HepG2 (cell line): ENCODE results near the gene KLF6. TPM values are rescaled to one million over a fixed set of nuclear protein-coding genes. Genes with fewer than 3 reads are reported as not detected.
A peak's percentile ranks its signal among the peaks of the same experiment; 100 is the strongest.

Experiments
- ARNT ChIP-seq: fragments of 450-650 bp; IDR thresholded peaks from 2 replicates; pipeline ENCODE4 v1.6.1; 2017
- FOXA1 ChIP-seq, 2 experiments: fragments of 450-650 bp in 1 of 2; sonication (generic) in 1 of 2; formaldehyde crosslinking in 1 of 2; IDR thresholded peaks; 2 replicates each; pipeline versions ENCODE4 v1.4.0 to v1.6.1; 2016 to 2020; ENCODE audit warnings: missing genetic modification reagents in 1 of 2
- FOXC1 ChIP-seq: sonication (generic); formaldehyde crosslinking; IDR thresholded peaks from 2 replicates; pipeline ENCODE4 v1.8.0; 2022; ENCODE audit warnings: mild to moderate bottlenecking, missing genetic modification reagents, borderline replicate concordance
- KLF6 ChIP-seq: IDR thresholded peaks from 2 replicates; pipeline ENCODE4 v1.8.0; 2016; ENCODE audit warnings: missing biosample characterization, missing genetic modification reagents
- PHF8 ChIP-seq: sonication (generic); formaldehyde crosslinking; IDR thresholded peaks from 2 replicates; pipeline ENCODE4 v1.5.0; 2020; ENCODE audit warnings: missing genetic modification reagents
- POLR2A ChIP-seq, 2 experiments: IDR thresholded peaks; 2 replicates each; pipeline ENCODE4 v1.6.1; 2011; ENCODE audit warnings: low read depth in 2 of 2, low read length in 2 of 2, mild to moderate bottlenecking in 1 of 2, moderate library complexity in 1 of 2; ENCODE audit not compliant: insufficient read depth in 1 of 2
- REL ChIP-seq: sonication (generic); formaldehyde crosslinking; conservative IDR thresholded peaks from 2 replicates; pipeline ENCODE4 v1.8.0; 2022; ENCODE audit warnings: mild to moderate bottlenecking, missing genetic modification reagents, moderate library complexity
- SMC3 ChIP-seq: IDR thresholded peaks from 2 replicates; pipeline ENCODE4 v1.6.1; 2011; ENCODE audit warnings: low read length, improper control_type of control experiment
- SOX6 ChIP-seq, 2 experiments: fragments of 450-650 bp in 1 of 2; sonication (generic) in 1 of 2; formaldehyde crosslinking in 1 of 2; IDR thresholded peaks; 2 replicates each; pipeline versions ENCODE4 v1.4.0 to v1.6.1; 2017 to 2020; ENCODE audit warnings: antibody characterized with exemption in 1 of 2, mild to moderate bottlenecking in 1 of 2, missing genetic modification reagents in 1 of 2
- SPEN ChIP-seq: sonication (generic); formaldehyde crosslinking; IDR thresholded peaks from 2 replicates; pipeline ENCODE4 v1.5.1; 2020; ENCODE audit warnings: low read depth, mild to moderate bottlenecking, missing genetic modification reagents
- TAF1 ChIP-seq: sonication (generic); formaldehyde crosslinking; IDR thresholded peaks from 2 replicates; pipeline ENCODE4 v1.4.0; 2020; ENCODE audit warnings: missing genetic modification reagents
- TCF12 ChIP-seq, 2 experiments: fragments of 450-650 bp in 1 of 2; sonication (generic) in 1 of 2; formaldehyde crosslinking in 1 of 2; IDR thresholded peaks; 2 replicates each; pipeline versions ENCODE4 v1.6.1 to v1.8.0; 2017 to 2022; ENCODE audit warnings: antibody characterized with exemption in 1 of 2, mild to moderate bottlenecking in 1 of 2, missing genetic modification reagents in 1 of 2, moderate library complexity in 1 of 2
- XRCC5 ChIP-seq: fragments of 200-400 bp; formaldehyde crosslinking; optimal IDR thresholded peaks from 2 replicates; pipeline ENCODE3; 2017; ENCODE audit warnings: mild to moderate bottlenecking, low read length
- ZBTB21 ChIP-seq: sonication (generic); formaldehyde crosslinking; IDR thresholded peaks from 2 replicates; pipeline ENCODE4 v1.4.0; 2020; ENCODE audit warnings: missing genetic modification reagents
- ZNF296 ChIP-seq: sonication (generic); formaldehyde crosslinking; conservative IDR thresholded peaks from 2 replicates; pipeline ENCODE4 v1.5.0; 2020; ENCODE audit warnings: mild to moderate bottlenecking, missing genetic modification reagents
- ZNF616 ChIP-seq: sonication (generic); formaldehyde crosslinking; IDR thresholded peaks from 2 replicates; pipeline ENCODE4 v1.5.0; 2020; ENCODE audit warnings: low read depth, mild to moderate bottlenecking, missing genetic modification reagents
- ZNF652 ChIP-seq: IDR thresholded peaks from 2 replicates; pipeline ENCODE4 v1.6.1; 2016; ENCODE audit warnings: low read depth, borderline replicate concordance
- ZNF850 ChIP-seq: sonication (generic); formaldehyde crosslinking; conservative IDR thresholded peaks from 2 replicates; pipeline ENCODE4 v1.9.0; 2021; ENCODE audit warnings: mild to moderate bottlenecking, missing genetic modification reagents
- ZSCAN22 ChIP-seq: sonication (generic); formaldehyde crosslinking; IDR thresholded peaks from 2 replicates; pipeline ENCODE4 v1.4.0; 2020; ENCODE audit warnings: mild to moderate bottlenecking, missing genetic modification reagents
- polyA plus RNA-seq, 8 experiments: library from polyadenylated mRNA; depleted of rRNA in 3 of 8; stranded (reverse) in 7 of 8; unstranded in 1 of 8; fragments of >200 nt; fragmentation: Illumina TruSeq in 4 of 8; extraction: Trizol in 4 of 8; gene quantifications; 2 replicates each; pipeline versions ENCODE4 v1.2.1 to v1.2.3, GENCODE V29; 2011 to 2016; ENCODE audit warnings: low read depth in 4 of 8, missing spikeins in 1 of 8, mixed read lengths in 1 of 8; ENCODE audit not compliant: insufficient read depth in 1 of 8
- total RNA-seq, 5 experiments: library from RNA; depleted of rRNA; stranded (reverse); fragments of >200 nt; fragmentation: Illumina TruSeq; extraction: Trizol; gene quantifications; 2 replicates each; pipeline ENCODE4 v1.2.3, GENCODE V29; 2016; ENCODE audit warnings: low read depth in 1 of 5
- TF ChIP-seq, protein P1 (sequence below): sonication (generic); formaldehyde crosslinking; IDR thresholded peaks from 2 replicates; pipeline ENCODE4 v1.8.0; 2022; ENCODE audit warnings: mild to moderate bottlenecking, missing genetic modification reagents, borderline replicate concordance
- TF ChIP-seq, protein P2 (sequence below): sonication (generic); formaldehyde crosslinking; IDR thresholded peaks from 2 replicates; pipeline ENCODE4 v1.8.1; 2023; ENCODE audit warnings: mild to moderate bottlenecking, missing genetic modification reagents, borderline replicate concordance
- TF ChIP-seq, protein P3 (sequence below): sonication (generic); formaldehyde crosslinking; IDR thresholded peaks from 2 replicates; pipeline ENCODE4 v1.5.0; 2020; ENCODE audit warnings: missing genetic modification reagents
- TF ChIP-seq, protein P4 (sequence below): sonication (generic); formaldehyde crosslinking; IDR thresholded peaks from 2 replicates; pipeline ENCODE4 v1.4.0; 2020; ENCODE audit warnings: missing genetic modification reagents
- TF ChIP-seq, protein P5 (sequence below): IDR thresholded peaks from 2 replicates; pipeline ENCODE4 v1.6.1; 2016; ENCODE audit warnings: control low read depth

Gene KLF6
- total and polyA plus RNA-seq, 2 of the 13 experiments (the other 11 are each of a cell fraction or from before 2014, with no cell fraction given) = 27.0 to 71.9 TPM

DNA sequence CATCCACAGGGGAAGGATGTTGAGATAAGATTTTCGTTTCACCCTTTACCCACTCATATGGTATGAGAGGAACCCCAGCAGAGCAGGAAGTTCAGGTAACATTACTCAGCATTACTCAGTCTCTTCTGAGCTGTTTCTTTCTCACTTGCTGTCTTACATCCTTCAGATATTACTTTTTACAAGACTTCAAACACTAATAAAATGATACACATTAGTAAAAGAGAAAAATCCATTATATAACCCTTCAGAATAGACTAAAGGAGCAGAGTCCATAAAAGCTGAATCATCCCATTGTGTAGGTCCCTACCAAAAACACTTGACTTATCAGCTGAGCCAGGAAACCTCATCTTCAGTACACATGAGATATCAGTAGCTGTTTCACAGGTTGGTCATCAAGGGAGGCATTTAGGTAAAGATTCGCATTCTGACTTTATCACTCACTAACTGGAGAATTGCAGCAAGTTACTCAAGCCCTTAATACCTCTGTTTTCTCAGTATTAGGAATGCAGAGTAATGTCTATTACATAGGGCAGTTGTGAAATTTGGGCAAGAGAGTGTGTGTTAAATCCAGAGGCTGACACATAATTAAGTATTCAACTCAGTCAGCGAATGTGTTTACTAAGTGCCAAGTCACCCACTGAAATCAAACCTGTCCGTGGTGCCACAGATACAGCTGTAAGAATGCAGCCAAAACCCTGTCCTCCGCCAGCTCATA is 44.7 kb downstream of the KLF6 start (continued):
- TF ChIP-seq FOXC1 (CRISPR knock-in tag) (no peak), TAF1 (CRISPR knock-in tag) (no peak), POLR2A (IDR thresholded peaks at IDR 0.05; ENCODE audit: insufficient read depth in 1 of 2, low read depth in 2 of 2, low read length in 2 of 2) (no peak), ZNF296 (CRISPR knock-in tag) (no peak), SOX6 (IDR thresholded peaks at IDR 0.05) (no peak), SOX6 (CRISPR knock-in tag; IDR thresholded peaks at IDR 0.05) (peak; percentile 95), SPEN (CRISPR knock-in tag) (no peak), KLF6 (CRISPR knock-in tag) (0 out of 2 replicates have a peak, but pooled peaks have one; percentile 49), ZBTB21 (CRISPR knock-in tag) (no peak), ZSCAN22 (CRISPR knock-in tag) (no peak), REL (no peak), FOXA1 (IDR thresholded peaks at IDR 0.05) (no peak), FOXA1 (CRISPR knock-in tag; IDR thresholded peaks at IDR 0.05) (peak; percentile 94), ZNF850 (CRISPR knock-in tag) (no peak), XRCC5 (peak; percentile 14), PHF8 (CRISPR knock-in tag) (no peak), TCF12 (IDR thresholded peaks at IDR 0.05) (no peak), TCF12 (CRISPR knock-in tag; IDR thresholded peaks at IDR 0.05) (no peak), ZNF616 (CRISPR knock-in tag) (no peak), SMC3 (no peak), ARNT (no peak), ZNF652 (no peak)
- TF ChIP-seq, protein P1, sequence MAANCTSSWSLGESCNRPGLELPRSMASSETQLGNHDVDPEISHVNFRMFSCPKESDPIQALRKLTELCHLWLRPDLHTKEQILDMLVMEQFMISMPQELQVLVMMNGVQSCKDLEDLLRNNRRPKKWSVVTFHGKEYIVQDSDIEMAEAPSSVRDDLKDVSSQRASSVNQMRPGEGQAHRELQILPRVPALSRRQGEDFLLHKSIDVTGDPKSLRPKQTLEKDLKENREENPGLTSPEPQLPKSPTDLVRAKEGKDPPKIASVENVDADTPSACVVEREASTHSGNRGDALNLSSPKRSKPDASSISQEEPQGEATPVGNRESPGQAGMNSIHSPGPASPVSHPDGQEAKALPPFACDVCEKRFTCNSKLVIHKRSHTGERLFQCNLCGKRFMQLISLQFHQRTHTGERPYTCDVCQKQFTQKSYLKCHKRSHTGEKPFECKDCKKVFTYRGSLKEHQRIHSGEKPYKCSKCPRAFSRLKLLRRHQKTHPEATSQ (CRISPR knock-in tag) = no peak
- TF ChIP-seq, protein P2, sequence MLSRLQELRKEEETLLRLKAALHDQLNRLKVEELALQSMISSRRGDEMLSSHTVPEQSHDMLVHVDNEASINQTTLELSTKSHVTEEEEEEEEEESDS (CRISPR knock-in tag) = no peak
- TF ChIP-seq, protein P3, sequence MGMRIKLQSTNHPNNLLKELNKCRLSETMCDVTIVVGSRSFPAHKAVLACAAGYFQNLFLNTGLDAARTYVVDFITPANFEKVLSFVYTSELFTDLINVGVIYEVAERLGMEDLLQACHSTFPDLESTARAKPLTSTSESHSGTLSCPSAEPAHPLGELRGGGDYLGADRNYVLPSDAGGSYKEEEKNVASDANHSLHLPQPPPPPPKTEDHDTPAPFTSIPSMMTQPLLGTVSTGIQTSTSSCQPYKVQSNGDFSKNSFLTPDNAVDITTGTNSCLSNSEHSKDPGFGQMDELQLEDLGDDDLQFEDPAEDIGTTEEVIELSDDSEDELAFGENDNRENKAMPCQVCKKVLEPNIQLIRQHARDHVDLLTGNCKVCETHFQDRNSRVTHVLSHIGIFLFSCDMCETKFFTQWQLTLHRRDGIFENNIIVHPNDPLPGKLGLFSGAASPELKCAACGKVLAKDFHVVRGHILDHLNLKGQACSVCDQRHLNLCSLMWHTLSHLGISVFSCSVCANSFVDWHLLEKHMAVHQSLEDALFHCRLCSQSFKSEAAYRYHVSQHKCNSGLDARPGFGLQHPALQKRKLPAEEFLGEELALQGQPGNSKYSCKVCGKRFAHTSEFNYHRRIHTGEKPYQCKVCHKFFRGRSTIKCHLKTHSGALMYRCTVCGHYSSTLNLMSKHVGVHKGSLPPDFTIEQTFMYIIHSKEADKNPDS (CRISPR knock-in tag) = peak; percentile 98
- TF ChIP-seq, protein P4, sequence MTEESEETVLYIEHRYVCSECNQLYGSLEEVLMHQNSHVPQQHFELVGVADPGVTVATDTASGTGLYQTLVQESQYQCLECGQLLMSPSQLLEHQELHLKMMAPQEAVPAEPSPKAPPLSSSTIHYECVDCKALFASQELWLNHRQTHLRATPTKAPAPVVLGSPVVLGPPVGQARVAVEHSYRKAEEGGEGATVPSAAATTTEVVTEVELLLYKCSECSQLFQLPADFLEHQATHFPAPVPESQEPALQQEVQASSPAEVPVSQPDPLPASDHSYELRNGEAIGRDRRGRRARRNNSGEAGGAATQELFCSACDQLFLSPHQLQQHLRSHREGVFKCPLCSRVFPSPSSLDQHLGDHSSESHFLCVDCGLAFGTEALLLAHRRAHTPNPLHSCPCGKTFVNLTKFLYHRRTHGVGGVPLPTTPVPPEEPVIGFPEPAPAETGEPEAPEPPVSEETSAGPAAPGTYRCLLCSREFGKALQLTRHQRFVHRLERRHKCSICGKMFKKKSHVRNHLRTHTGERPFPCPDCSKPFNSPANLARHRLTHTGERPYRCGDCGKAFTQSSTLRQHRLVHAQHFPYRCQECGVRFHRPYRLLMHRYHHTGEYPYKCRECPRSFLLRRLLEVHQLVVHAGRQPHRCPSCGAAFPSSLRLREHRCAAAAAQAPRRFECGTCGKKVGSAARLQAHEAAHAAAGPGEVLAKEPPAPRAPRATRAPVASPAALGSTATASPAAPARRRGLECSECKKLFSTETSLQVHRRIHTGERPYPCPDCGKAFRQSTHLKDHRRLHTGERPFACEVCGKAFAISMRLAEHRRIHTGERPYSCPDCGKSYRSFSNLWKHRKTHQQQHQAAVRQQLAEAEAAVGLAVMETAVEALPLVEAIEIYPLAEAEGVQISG (CRISPR knock-in tag) = no peak
- TF ChIP-seq, protein P5, sequence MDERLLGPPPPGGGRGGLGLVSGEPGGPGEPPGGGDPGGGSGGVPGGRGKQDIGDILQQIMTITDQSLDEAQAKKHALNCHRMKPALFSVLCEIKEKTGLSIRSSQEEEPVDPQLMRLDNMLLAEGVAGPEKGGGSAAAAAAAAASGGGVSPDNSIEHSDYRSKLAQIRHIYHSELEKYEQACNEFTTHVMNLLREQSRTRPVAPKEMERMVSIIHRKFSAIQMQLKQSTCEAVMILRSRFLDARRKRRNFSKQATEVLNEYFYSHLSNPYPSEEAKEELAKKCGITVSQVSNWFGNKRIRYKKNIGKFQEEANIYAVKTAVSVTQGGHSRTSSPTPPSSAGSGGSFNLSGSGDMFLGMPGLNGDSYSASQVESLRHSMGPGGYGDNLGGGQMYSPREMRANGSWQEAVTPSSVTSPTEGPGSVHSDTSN = no peak
